Thoracic aorta (tissue), 2 donors: ENCODE measurements around the gene RICTOR. TPM values are rescaled to one million over a fixed set of nuclear protein-coding genes. Genes with fewer than 3 reads are reported as not detected.

Source experiments
- ATAC-seq: fragments of 150-250 bp; one replicate; pipeline ENCODE4 v1.8.0; 2017; ENCODE audit warnings: low read depth; ENCODE audit not compliant: insufficient number of reproducible peaks, low FRiP score
- DNase-seq: peaks from one replicate; pipeline ENCODE4 v3.0.0-alpha.2; 2020; ENCODE audit warnings: low spot score
- H3K27ac ChIP-seq, 2 donors: fragments of 200-600 bp; sonication (generic); 1 replicate in 1 of 2; 2 replicates in 1 of 2; pipeline ENCODE4 v1.5.1; 2016; ENCODE audit warnings: mild to moderate bottlenecking in 2 of 2, moderate library complexity in 2 of 2
- H3K27me3 ChIP-seq: fragments of 200-600 bp; sonication (generic); replicated peaks from 2 replicates; pipeline ENCODE4 v1.6.0; 2016; ENCODE audit warnings: mild to moderate bottlenecking; ENCODE audit not compliant: insufficient read depth
- H3K36me3 ChIP-seq: fragments of 200-600 bp; sonication (generic); one replicate; pipeline ENCODE4 v1.5.1; 2016
- H3K4me1 ChIP-seq, 2 donors: fragments of 200-600 bp; sonication (generic); 1 replicate in 1 of 2; 2 replicates in 1 of 2; pipeline versions ENCODE4 v1.5.1 to v1.6.0; 2016; ENCODE audit warnings: low read depth in 2 of 2, mild to moderate bottlenecking in 1 of 2; ENCODE audit not compliant: control insufficient read depth in 1 of 2
- H3K4me3 ChIP-seq: fragments of 200-600 bp; sonication (generic); 2 replicates; pipeline ENCODE4 v1.5.1; 2016; ENCODE audit warnings: mild to moderate bottlenecking
- H3K9me3 ChIP-seq: fragments of 200-600 bp; sonication (generic); 2 replicates; pipeline ENCODE4 v1.5.1; 2016
- CTCF ChIP-seq: fragments of 200-600 bp; sonication (generic); IDR thresholded peaks from one replicate; pipeline ENCODE4 v1.5.1; 2019; ENCODE audit warnings: antibody characterized with exemption
- total RNA-seq, 2 donors: library from RNA; depleted of rRNA; stranded (reverse); fragments of >200 nt; gene quantifications; one replicate each; pipeline versions ENCODE4 v1.1.0 to v1.2.3, GENCODE V29; 2016

The RICTOR gene
- total RNA-seq, 2 donors from 2014 or later, result 35.6 to 50.4 TPM

GRCh38 chr5:39118638-39119037 is 44.4 kb upstream of the RICTOR start:
- no peaks in the 10 kb centered on the region for H3K9me3 ChIP-seq
- H3K27me3 ChIP-seq, result no peaks in the 10 kb centered on the region
- H3K36me3 ChIP-seq, result no peaks in the 10 kb centered on the region
- H3K4me1 ChIP-seq, result peaks cover 0 to 6% of the 10 kb centered on the region in 2 donors
- no peak overlapping the region for H3K27ac ChIP-seq
- no peak for ATAC-seq
- TF ChIP-seq CTCF, result no peak
- no peak overlapping the region for H3K4me3 ChIP-seq
- DNase-seq, result no peak

GRCh38 chr5:39117401-39117800 is 43.2 kb upstream of the RICTOR start:
- DNase-seq (no peak), ATAC-seq (no peak)
- no peak for TF ChIP-seq CTCF
- Histone ChIP-seq H3K4me1 (peaks cover 0 to 6% of the 10 kb centered on the region in 2 donors), H3K36me3 (no peaks in the 10 kb centered on the region), H3K27ac (no peak overlapping the region), H3K9me3 (no peaks in the 10 kb centered on the region), H3K27me3 (no peaks in the 10 kb centered on the region), H3K4me3 (no peak overlapping the region)

- DNase-seq (no peak), ATAC-seq (no peak)
- Histone ChIP-seq H3K27me3 (no peaks in the 10 kb centered on the region), H3K27ac (no peak overlapping the region), H3K4me1 (peaks cover under 1 to 6% of the 10 kb centered on the region in 2 donors), H3K9me3 (no peaks in the 10 kb centered on the region), H3K4me3 (no peak overlapping the region), H3K36me3 (no peaks in the 10 kb centered on the region)
- TF ChIP-seq CTCF, result no peak
Observed at GRCh38 chr5:39116344-39117170, 42.4 kb upstream of the RICTOR start.

GRCh38 chr5:39115644-39116343 is 41.6 kb upstream of the RICTOR start:
- Histone ChIP-seq H3K4me1 (peaks cover 6 to 7% of the 10 kb centered on the region in 2 donors), H3K4me3 (peak overlapping the region; percentile 16), H3K27ac (no peak overlapping the region), H3K36me3 (no peaks in the 10 kb centered on the region), H3K9me3 (no peaks in the 10 kb centered on the region), H3K27me3 (no peaks in the 10 kb centered on the region)
- TF ChIP-seq CTCF, result no peak
- ATAC-seq (no peak), DNase-seq (no peak)

GRCh38 chr5:39114155-39114554 is 40.0 kb upstream of the RICTOR start:
- H3K27ac ChIP-seq, result no peak overlapping the region
- no peak for TF ChIP-seq CTCF
- H3K36me3 ChIP-seq, result no peaks in the 10 kb centered on the region
- no peaks in the 10 kb centered on the region for H3K27me3 ChIP-seq
- H3K4me1 ChIP-seq, result peaks cover 6 to 9% of the 10 kb centered on the region in 2 donors
- no peaks in the 10 kb centered on the region for H3K9me3 ChIP-seq
- no peak overlapping the region for H3K4me3 ChIP-seq
- no peak for DNase-seq
- ATAC-seq, result no peak
